RWPE1 (cell line): ENCODE measurements around the gene BTNL9.

Experiments
- CTCF ChIA-PET: fragments of 350-600 bp; sonication (Branson Sonifier 250); formaldehyde crosslinking; extraction: SDS; loops from one replicate; lab custom pipeline; 2021; lab: Yijun Ruan, JAX
- POLR2A ChIA-PET: fragments of 400-600 bp; formaldehyde crosslinking; extraction: SDS; loops from one replicate; lab custom pipeline; 2020; ENCODE audit warnings: antibody characterized with exemption; ENCODE audit not compliant: low non-redundant PET; lab: Yijun Ruan, JAX
- DNase-seq: peaks from one replicate; pipeline ENCODE4 v3.0.0; 2012; ENCODE audit warnings: low spot score
- H3K27ac ChIP-seq: fragments of 450-650 bp; 2 replicates; pipeline ENCODE4 v1.5.1; 2017
- CTCF ChIP-seq: fragments of 450-650 bp; conservative IDR thresholded peaks from 2 replicates; pipeline ENCODE4 v1.5.1; 2017; ENCODE audit warnings: low read depth, mild to moderate bottlenecking

BTNL9 gene

GRCh38 chr5:181047288-181047687, 7.2 kb downstream of the BTNL9 start:
- H3K27ac ChIP-seq: no peak overlapping the region
- ChIA-PET CTCF (interaction anchor here (1.1 kb wide), 1 partner anchor 178 kb away, joined by 3 read pairs; no protein-coding TSS in a partner anchor), POLR2A (no interaction called here)
- DNase-seq: no peak
- TF ChIP-seq CTCF: no peak

GRCh38 chr5:181047921-181048320, 7.9 kb downstream of the BTNL9 start:
- DNase-seq: no peak
- POLR2A ChIA-PET: no interaction called here
- H3K27ac ChIP-seq: no peak overlapping the region
- CTCF ChIA-PET: no interaction called here
- TF ChIP-seq CTCF: no peak

GRCh38 chr5:181050016-181050415, 9.9 kb downstream of the BTNL9 start:
- POLR2A ChIA-PET: no interaction called here
- TF ChIP-seq CTCF: no peak
- DNase-seq: no peak
- H3K27ac ChIP-seq: no peak overlapping the region
- CTCF ChIA-PET: interaction anchor here (1.5 kb wide), 1 partner anchor 10 kb away, joined by 3 read pairs; the partner anchor contains the start of gene BTNL9

- ChIA-PET POLR2A (no interaction called here), CTCF (interaction anchor here (0.7 to 1.2 kb wide), 2 partner anchors 29 to 121 kb away, joined by 3 to 4 read pairs; no protein-coding TSS in a partner anchor)
- TF ChIP-seq CTCF: no peak
Observed at GRCh38 chr5:181051841-181052671, 12.0 kb downstream of the BTNL9 start.

GRCh38 chr5:181052672-181053487, 12.8 kb downstream of the BTNL9 start:
- ChIA-PET POLR2A (no interaction called here), CTCF (interaction anchor here (0.7 to 1.5 kb wide), 2 partner anchors 30 to 120 kb away, joined by 3 to 4 read pairs; no protein-coding TSS in a partner anchor)
- no peak overlapping the region for H3K27ac ChIP-seq
- TF ChIP-seq CTCF: no peak
- peak; percentile 57 for DNase-seq

More at GRCh38 chr5:181051841-181052671, 12.0 kb downstream of the BTNL9 start:
- DNase-seq: no peak
- H3K27ac ChIP-seq: no peak overlapping the region

GRCh38 chr5:181053488-181054121, 13.5 kb downstream of the BTNL9 start:
- POLR2A ChIA-PET: no interaction called here

More at GRCh38 chr5:181053488-181054121, 13.5 kb downstream of the BTNL9 start:
- TF ChIP-seq CTCF: no peak
- no peak overlapping the region for H3K27ac ChIP-seq
- DNase-seq: no peak
- CTCF ChIA-PET: interaction anchor here (1.5 kb wide), 1 partner anchor 119 kb away, joined by 4 read pairs; no protein-coding TSS in a partner anchor
